Measurements from ENCODE around the gene ACAD9. TPM values are rescaled to one million over a fixed set of nuclear protein-coding genes. Genes with fewer than 3 reads are reported as not detected.

ACAD9 gene
- total and polyA plus RNA-seq, 2 of the 13 experiments (the other 11 are each of a cell fraction or from before 2014, with no cell fraction given): 15.3 to 38.2 TPM

DNA sequence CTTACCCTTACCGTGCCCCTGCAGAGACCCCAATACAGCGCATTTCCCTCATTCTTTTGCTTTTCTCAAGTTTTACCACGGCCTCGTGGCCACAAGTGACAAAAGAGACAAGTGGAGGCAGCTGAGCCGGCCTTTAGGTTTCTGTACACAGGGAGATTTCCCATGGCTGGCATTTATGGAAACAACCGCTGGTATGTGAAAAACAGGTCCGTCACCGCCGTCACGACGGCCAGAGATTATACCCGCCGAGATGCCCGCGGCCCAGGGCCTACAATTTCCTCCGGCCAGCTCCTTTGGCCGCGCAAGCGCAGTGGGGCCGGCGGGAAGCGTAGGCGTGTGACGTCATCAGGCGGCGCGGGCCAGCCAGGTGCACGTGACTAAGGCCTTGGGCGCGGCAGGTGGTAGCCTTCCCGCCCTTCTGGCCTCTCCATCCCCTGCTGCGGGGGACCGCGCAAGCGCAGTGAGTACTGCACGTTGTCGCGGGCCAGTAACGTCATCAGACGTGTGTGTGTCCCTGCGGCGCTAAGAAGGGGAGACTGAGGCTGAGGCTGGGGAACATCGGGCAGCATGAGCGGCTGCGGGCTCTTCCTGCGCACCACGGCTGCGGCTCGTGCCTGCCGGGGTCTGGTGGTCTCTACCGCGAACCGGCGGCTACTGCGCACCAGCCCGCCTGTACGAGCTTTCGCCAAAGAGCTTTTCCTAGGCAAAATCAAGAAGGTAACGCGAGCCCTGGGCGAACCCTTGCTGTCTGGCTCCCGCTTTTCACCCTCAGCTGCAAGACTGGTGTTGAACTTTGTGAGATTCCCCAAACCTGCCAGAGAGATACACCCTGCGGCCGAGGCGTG, at the start of gene ACAD9 (continued):
- TF ChIP-seq ARID4A (CRISPR knock-in tag; IDR thresholded peaks at IDR 0.05; ENCODE audit: borderline replicate concordance): peak; percentile 97
- peak; percentile 93 for TF ChIP-seq KDM2A (CRISPR knock-in tag; IDR thresholded peaks at IDR 0.05; ENCODE audit: borderline replicate concordance, low read depth)
- TF ChIP-seq SMARCC2 (IDR thresholded peaks at IDR 0.05): no peak; the same call in 1 of the 2 replicates
- peak; percentile 88 for TF ChIP-seq MED1 (CRISPR knock-in tag; IDR thresholded peaks at IDR 0.05)
- TF ChIP-seq DDIT3 (CRISPR knock-in tag; IDR thresholded peaks at IDR 0.05): no peak
- TF ChIP-seq ZNF615 (CRISPR knock-in tag; IDR thresholded peaks at IDR 0.05; ENCODE audit: borderline replicate concordance): no peak
- TF ChIP-seq SIN3B (IDR thresholded peaks at IDR 0.05; ENCODE audit: low read length): peak; percentile 68
- no peak for TF ChIP-seq ZNF20 (CRISPR knock-in tag; IDR thresholded peaks at IDR 0.05)
- TF ChIP-seq ZBTB7B (CRISPR knock-in tag; IDR thresholded peaks at IDR 0.05): peak; percentile 68; the same call in 1 of the 2 replicates
- TF ChIP-seq, protein P1, sequence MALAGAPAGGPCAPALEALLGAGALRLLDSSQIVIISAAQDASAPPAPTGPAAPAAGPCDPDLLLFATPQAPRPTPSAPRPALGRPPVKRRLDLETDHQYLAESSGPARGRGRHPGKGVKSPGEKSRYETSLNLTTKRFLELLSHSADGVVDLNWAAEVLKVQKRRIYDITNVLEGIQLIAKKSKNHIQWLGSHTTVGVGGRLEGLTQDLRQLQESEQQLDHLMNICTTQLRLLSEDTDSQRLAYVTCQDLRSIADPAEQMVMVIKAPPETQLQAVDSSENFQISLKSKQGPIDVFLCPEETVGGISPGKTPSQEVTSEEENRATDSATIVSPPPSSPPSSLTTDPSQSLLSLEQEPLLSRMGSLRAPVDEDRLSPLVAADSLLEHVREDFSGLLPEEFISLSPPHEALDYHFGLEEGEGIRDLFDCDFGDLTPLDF (CRISPR knock-in tag; IDR thresholded peaks at IDR 0.05): peak; percentile 100
- TF ChIP-seq SCMH1 (CRISPR knock-in tag; IDR thresholded peaks at IDR 0.05; ENCODE audit: borderline replicate concordance): no peak
- TF ChIP-seq CEBPG (CRISPR knock-in tag; IDR thresholded peaks at IDR 0.05): peak; percentile 60
- peak; percentile 70; the same call in 1 of the 2 replicates for TF ChIP-seq SP140L (CRISPR knock-in tag; IDR thresholded peaks at IDR 0.05; ENCODE audit: borderline replicate concordance)
- no peak for TF ChIP-seq IKZF1 (IDR thresholded peaks at IDR 0.05)
- peak; percentile 96 for TF ChIP-seq BORCS8-MEF2B (CRISPR knock-in tag; IDR thresholded peaks at IDR 0.05)
- TF ChIP-seq, protein P2, sequence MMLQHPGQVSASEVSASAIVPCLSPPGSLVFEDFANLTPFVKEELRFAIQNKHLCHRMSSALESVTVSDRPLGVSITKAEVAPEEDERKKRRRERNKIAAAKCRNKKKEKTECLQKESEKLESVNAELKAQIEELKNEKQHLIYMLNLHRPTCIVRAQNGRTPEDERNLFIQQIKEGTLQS (CRISPR knock-in tag; IDR thresholded peaks at IDR 0.05): peak; percentile 69; the same call in 1 of the 2 replicates
- peak; percentile 98 for TF ChIP-seq REPIN1 (CRISPR knock-in tag; IDR thresholded peaks at IDR 0.05; ENCODE audit: borderline replicate concordance, low read depth)
- TF ChIP-seq ZBTB14 (CRISPR knock-in tag; IDR thresholded peaks at IDR 0.05): peak; percentile 27; the same call in 1 of the 2 replicates
- no peak; the same call in 1 of the 2 replicates for TF ChIP-seq GZF1 (CRISPR knock-in tag; IDR thresholded peaks at IDR 0.05)
- TF ChIP-seq MYPOP (CRISPR knock-in tag; IDR thresholded peaks at IDR 0.05): peak; percentile 78; the same call in 1 of the 2 replicates
- TF ChIP-seq ZNF296 (CRISPR knock-in tag; conservative IDR thresholded peaks at IDR 0.05): 0 out of 2 replicates have a peak, but pooled peaks have one; percentile 65

All from HepG2 (cell line).